ENCODE data around the gene LOXHD1.

DNA sequence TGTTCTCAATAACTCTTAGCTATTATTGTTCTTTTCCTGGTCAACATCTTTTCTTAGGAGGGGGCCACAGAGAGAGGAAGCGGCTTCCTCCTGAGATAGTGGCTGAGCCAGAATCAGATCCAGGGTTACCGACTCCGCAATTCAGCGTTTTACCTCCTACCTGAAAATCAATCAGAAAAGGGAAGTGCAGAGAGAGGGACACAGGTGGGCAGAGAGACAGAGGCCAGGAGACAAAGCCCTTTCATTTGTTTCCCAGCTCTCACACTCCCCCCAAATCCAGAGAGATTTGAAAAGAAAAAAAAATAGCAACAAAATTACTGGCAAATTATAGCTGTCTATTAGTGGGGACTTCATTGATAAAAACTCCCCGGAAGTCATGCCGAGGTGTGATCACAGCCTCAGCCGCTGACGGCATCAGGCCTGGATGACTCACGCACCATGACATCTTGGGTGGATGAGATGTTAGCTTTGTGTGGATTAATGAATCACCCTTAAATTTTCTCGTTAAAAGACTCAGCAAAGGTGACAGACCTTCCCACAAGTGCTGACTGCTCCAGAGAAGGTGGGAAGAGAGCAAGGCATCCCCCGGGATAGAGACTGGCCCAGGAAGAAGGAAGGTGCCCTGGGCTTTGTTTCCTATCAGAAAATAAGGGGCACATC, 120.7 kb downstream of the LOXHD1 start:
- TF ChIP-seq, protein P1, sequence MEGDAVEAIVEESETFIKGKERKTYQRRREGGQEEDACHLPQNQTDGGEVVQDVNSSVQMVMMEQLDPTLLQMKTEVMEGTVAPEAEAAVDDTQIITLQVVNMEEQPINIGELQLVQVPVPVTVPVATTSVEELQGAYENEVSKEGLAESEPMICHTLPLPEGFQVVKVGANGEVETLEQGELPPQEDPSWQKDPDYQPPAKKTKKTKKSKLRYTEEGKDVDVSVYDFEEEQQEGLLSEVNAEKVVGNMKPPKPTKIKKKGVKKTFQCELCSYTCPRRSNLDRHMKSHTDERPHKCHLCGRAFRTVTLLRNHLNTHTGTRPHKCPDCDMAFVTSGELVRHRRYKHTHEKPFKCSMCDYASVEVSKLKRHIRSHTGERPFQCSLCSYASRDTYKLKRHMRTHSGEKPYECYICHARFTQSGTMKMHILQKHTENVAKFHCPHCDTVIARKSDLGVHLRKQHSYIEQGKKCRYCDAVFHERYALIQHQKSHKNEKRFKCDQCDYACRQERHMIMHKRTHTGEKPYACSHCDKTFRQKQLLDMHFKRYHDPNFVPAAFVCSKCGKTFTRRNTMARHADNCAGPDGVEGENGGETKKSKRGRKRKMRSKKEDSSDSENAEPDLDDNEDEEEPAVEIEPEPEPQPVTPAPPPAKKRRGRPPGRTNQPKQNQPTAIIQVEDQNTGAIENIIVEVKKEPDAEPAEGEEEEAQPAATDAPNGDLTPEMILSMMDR (IDR thresholded peaks at IDR 0.05; ENCODE audit: low read depth, low read length), result no peak
- TF ChIP-seq MYC (IDR thresholded peaks at IDR 0.05; ENCODE audit: low read depth, low read length) (no peak), POLR2A (IDR thresholded peaks at IDR 0.05; ENCODE audit: extremely low read depth, insufficient read length) (no peak)
- TF ChIP-seq, protein P2, sequence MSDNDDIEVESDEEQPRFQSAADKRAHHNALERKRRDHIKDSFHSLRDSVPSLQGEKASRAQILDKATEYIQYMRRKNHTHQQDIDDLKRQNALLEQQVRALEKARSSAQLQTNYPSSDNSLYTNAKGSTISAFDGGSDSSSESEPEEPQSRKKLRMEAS (IDR thresholded peaks at IDR 0.05; ENCODE audit: low read depth, low read length), result no peak
